IMR-90 (cell line): ENCODE measurements around the gene IFNK. TPM values are rescaled to one million over a fixed set of nuclear protein-coding genes. Genes with fewer than 3 reads are reported as not detected.

Experiments used
- ATAC-seq: fragments of 200-7000 bp; cut with Tn5 transposase; 2 replicates; pipeline ENCODE4 v1.9.1; 2020; ENCODE audit warnings: low read depth, mild to moderate bottlenecking, moderate library complexity
- BruUV-seq: library from RNA; stranded (reverse); fragments of 400-500 nt; replicated peaks from 2 replicates; lab custom pipeline; 2021; lab: Mats Ljungman, UMichigan
- CTCF ChIA-PET: fragments of 300-600 bp; formaldehyde crosslinking; extraction: SDS; loops from one replicate; lab custom pipeline; 2021; ENCODE audit warnings: antibody characterized with exemption; lab: Yijun Ruan, JAX
- POLR2A ChIA-PET: fragments of 300-600 bp; sonication (Branson Sonifier 250); formaldehyde crosslinking; loops from one replicate; lab custom pipeline; 2022; ENCODE audit warnings: antibody characterized with exemption; ENCODE audit not compliant: unreplicated experiment; lab: Charles Lee
- DNase-seq: peaks from one replicate; pipeline ENCODE4 v3.0.0; 2013
- H2AFZ ChIP-seq: replicated peaks from 2 replicates; pipeline ENCODE3; 2013; ENCODE audit warnings: low read length, mild to moderate bottlenecking; ENCODE audit not compliant: poor library complexity
- H2AK5ac ChIP-seq: 2 replicates; pipeline ENCODE4 v1.6.1; 2013; ENCODE audit warnings: low read depth, low read length, inconsistent platforms
- H2AK9ac ChIP-seq: replicated peaks from 2 replicates; pipeline ENCODE3; 2013; ENCODE audit warnings: mild to moderate bottlenecking, low read depth, low read length, moderate library complexity; ENCODE audit not compliant: poor library complexity
- H2BK120ac ChIP-seq: 2 replicates; pipeline ENCODE4 v1.6.1; 2013; ENCODE audit warnings: low read depth, low read length, inconsistent platforms
- H2BK15ac ChIP-seq: 3 replicates; pipeline ENCODE4 v1.6.1; 2013; ENCODE audit warnings: low read depth, low read length, inconsistent platforms
- H2BK20ac ChIP-seq: 2 replicates; pipeline ENCODE4 v1.6.1; 2013; ENCODE audit warnings: low read depth, mild to moderate bottlenecking, inconsistent platforms, low read length, moderate library complexity
- H2BK5ac ChIP-seq: 2 replicates; pipeline ENCODE4 v1.6.1; 2013; ENCODE audit warnings: mild to moderate bottlenecking, low read depth, low read length, inconsistent platforms; ENCODE audit not compliant: poor library complexity, severe bottlenecking
- H3K14ac ChIP-seq: replicated peaks from 2 replicates; pipeline ENCODE4 v1.6.1; 2013; ENCODE audit warnings: low read depth, low read length, inconsistent platforms
- H3K18ac ChIP-seq: 2 replicates; pipeline ENCODE4 v1.6.1; 2013; ENCODE audit warnings: low read depth, low read length, control low read depth
- H3K23ac ChIP-seq: 2 replicates; pipeline ENCODE4 v1.6.1; 2013; ENCODE audit warnings: low read depth, low read length, inconsistent platforms
- H3K27ac ChIP-seq: 2 replicates; pipeline ENCODE4 v1.5.1; 2013; ENCODE audit warnings: mild to moderate bottlenecking, control low read depth, low read length; ENCODE audit not compliant: insufficient read depth
- H3K27me3 ChIP-seq: 2 replicates; pipeline ENCODE4 v1.6.1; 2013; ENCODE audit warnings: low read length; ENCODE audit not compliant: control insufficient read depth, insufficient read depth
- H3K36me3 ChIP-seq: 2 replicates; pipeline ENCODE4 v1.6.1; 2013; ENCODE audit warnings: low read length, mixed read lengths; ENCODE audit not compliant: control insufficient read depth, insufficient read depth
- H3K4ac ChIP-seq: 2 replicates; pipeline ENCODE4 v1.6.1; 2013; ENCODE audit warnings: low read depth, low read length, inconsistent platforms
- H3K4me1 ChIP-seq: 2 replicates; pipeline ENCODE4 v1.6.1; 2013; ENCODE audit warnings: low read length, mixed read lengths; ENCODE audit not compliant: control insufficient read depth, insufficient read depth
- H3K4me2 ChIP-seq: 2 replicates; pipeline ENCODE4 v1.6.1; 2013; ENCODE audit warnings: low read depth, mild to moderate bottlenecking, control low read depth, low read length, moderate library complexity
- H3K4me3 ChIP-seq: 2 replicates; pipeline ENCODE4 v1.5.1; 2013; ENCODE audit warnings: low read depth, mild to moderate bottlenecking, control low read depth, low read length, moderate library complexity; ENCODE audit not compliant: insufficient read depth
- H3K56ac ChIP-seq: 2 replicates; pipeline ENCODE4 v1.6.1; 2013; ENCODE audit warnings: low read length, inconsistent platforms; ENCODE audit not compliant: insufficient read depth; ENCODE audit errors: extremely low read depth
- H3K79me1 ChIP-seq, 2 experiments: 2 replicates each; pipeline ENCODE4 v1.6.1; 2013; ENCODE audit warnings: low read length in 2 of 2, inconsistent platforms in 1 of 2, low read depth in 1 of 2
- H3K9ac ChIP-seq: 2 replicates; pipeline ENCODE4 v1.6.1; 2013; ENCODE audit warnings: low read depth, low read length, control low read depth
- H3K9me1 ChIP-seq: 2 replicates; pipeline ENCODE4 v1.6.1; 2013; ENCODE audit warnings: low read length, inconsistent platforms; ENCODE audit not compliant: insufficient read depth
- H3K9me3 ChIP-seq: 2 replicates; pipeline ENCODE4 v1.6.1; 2013; ENCODE audit warnings: low read length; ENCODE audit not compliant: control insufficient read depth, insufficient read depth
- H4K20me1 ChIP-seq: 2 replicates; pipeline ENCODE4 v1.6.1; 2013; ENCODE audit warnings: low read length, inconsistent platforms; ENCODE audit not compliant: insufficient read depth
- H4K5ac ChIP-seq: 2 replicates; pipeline ENCODE4 v1.6.1; 2013; ENCODE audit warnings: mild to moderate bottlenecking, low read depth, low read length, control low read depth
- H4K8ac ChIP-seq, 2 experiments: 2 replicates each; pipeline ENCODE4 v1.6.1; 2013; ENCODE audit warnings: low read depth in 2 of 2, low read length in 2 of 2, control low read depth in 1 of 2, inconsistent platforms in 1 of 2
- H4K91ac ChIP-seq: 2 replicates; pipeline ENCODE4 v1.6.1; 2013; ENCODE audit warnings: low read depth, low read length, inconsistent platforms; ENCODE audit not compliant: insufficient read depth
- CEBPB ChIP-seq: IDR thresholded peaks from 2 replicates; pipeline ENCODE4 v1.6.1; 2012; ENCODE audit warnings: low read depth, low read length, improper control_type of control experiment
- CHD1 ChIP-seq: IDR thresholded peaks from 2 replicates; pipeline ENCODE4 v1.6.1; 2012; ENCODE audit warnings: low read depth, low read length, improper control_type of control experiment
- CTCF ChIP-seq: conservative IDR thresholded peaks from 2 replicates; pipeline ENCODE4 v1.5.1; 2012; ENCODE audit warnings: mild to moderate bottlenecking, low read depth, low read length, improper control_type of control experiment
- FOS ChIP-seq: fragments of 150-350 bp; IDR thresholded peaks from 2 replicates; pipeline ENCODE4 v1.6.1; 2016; ENCODE audit warnings: low read depth, low read length
- MAZ ChIP-seq: IDR thresholded peaks from 2 replicates; pipeline ENCODE4 v1.6.1; 2012; ENCODE audit warnings: low read depth, mild to moderate bottlenecking, low read length, improper control_type of control experiment, moderate library complexity, borderline replicate concordance
- NFE2L2 ChIP-seq: fragments of 150-350 bp; IDR thresholded peaks from 2 replicates; pipeline ENCODE4 v1.6.1; 2016; ENCODE audit warnings: low read depth, mild to moderate bottlenecking, low read length
- RCOR1 ChIP-seq: IDR thresholded peaks from 2 replicates; pipeline ENCODE4 v1.6.1; 2012; ENCODE audit warnings: mild to moderate bottlenecking, low read length, improper control_type of control experiment; ENCODE audit not compliant: insufficient replicate concordance
- SMC3 ChIP-seq: fragments of 150-350 bp; IDR thresholded peaks from 2 replicates; pipeline ENCODE4 v1.6.1; 2016; ENCODE audit warnings: low read depth, mild to moderate bottlenecking, antibody characterized with exemption, low read length, moderate library complexity
- WGBS, 2 experiments: methylation state at CpG; one replicate each; pipeline versions ENCODE4 v1.1.5 to v1.1.7; 2013; ENCODE audit warnings: missing lambda C conversion rate in 2 of 2; ENCODE audit not compliant: insufficient read length in 1 of 2; ENCODE audit errors: extremely low coverage in 2 of 2; 5-methylcytosine and 5-hydroxymethylcytosine counted together
- dilution Hi-C: fragments of 300-500 bp; cut with HindIII; formaldehyde crosslinking; loops from one replicate; pipeline ENCODE4 v1.14.3; 2018; ENCODE audit warnings: low sequenced_read_pairs; ENCODE audit not compliant: unreplicated experiment
- in situ Hi-C: fragments of 300-500 bp; cut with MboI; formaldehyde crosslinking; loops from 3 replicates; pipeline ENCODE4 v1.14.3; 2019; ENCODE audit warnings: low sequenced_read_pairs, inconsistent platforms, mixed read lengths
- intact Hi-C: fragments of 100-400 bp; cut with micrococcal nuclease; formaldehyde crosslinking; loops from 2 replicates; pipeline ENCODE4 v1.10.0; 2022
- polyA plus RNA-seq, 3 experiments: library from polyadenylated mRNA; depleted of rRNA; stranded (reverse); fragments of >200 nt; gene quantifications; 2 replicates each; pipeline ENCODE4 v1.2.3, GENCODE V29; 2012; ENCODE audit warnings: low replicate concordance in 1 of 3
- total RNA-seq: library from RNA; depleted of rRNA; stranded (reverse); fragments of >200 nt; gene quantifications from 2 replicates; pipeline ENCODE4 v1.2.3, GENCODE V29; 2012

The IFNK gene
- total and polyA plus RNA-seq, 2 of the 4 experiments (the other 2 are of a cell fraction) = not detected

DNA sequence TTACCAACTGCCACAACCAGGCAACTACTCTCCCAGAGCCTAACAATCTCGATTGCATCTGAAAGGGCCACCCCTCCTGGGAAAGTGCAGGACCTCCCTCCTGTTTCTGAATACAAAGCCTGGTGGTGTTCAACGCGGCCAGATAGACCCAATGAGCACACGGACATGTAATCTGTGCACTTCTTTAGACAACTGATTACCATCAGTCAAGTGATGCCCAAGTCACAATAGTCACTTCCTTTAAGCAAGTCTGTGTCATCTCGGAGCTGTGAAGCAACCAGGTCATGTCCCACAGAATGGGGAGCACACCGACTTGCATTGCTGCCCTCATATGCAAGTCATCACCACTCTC is 48.5 kb downstream of the IFNK start:
- no peak overlapping the region for H2BK20ac ChIP-seq
- no peaks in the 10 kb centered on the region; the same call in 1 of the 2 replicates for H3K4me1 ChIP-seq
- in situ Hi-C loops (no loop called here), dilution Hi-C loops (no loop called here), intact Hi-C loops (no loop called here)
- H3K9me1 ChIP-seq = no peaks in the 10 kb centered on the region
- peak overlapping the region; percentile 91 for H3K4me2 ChIP-seq
- H2AK9ac ChIP-seq = peak overlapping the region; percentile 77
- no peak overlapping the region for H2AK5ac ChIP-seq
- peak overlapping the region; percentile 75 for H3K4me3 ChIP-seq
- H3K27me3 ChIP-seq = no peaks in the 10 kb centered on the region
- H2AFZ ChIP-seq = peak overlapping the region; percentile 95
- H3K56ac ChIP-seq = no peak overlapping the region
- peaks cover 3 to 8% of the 10 kb centered on the region in 2 experiments; a peak in 2 of 4 replicates for H3K79me1 ChIP-seq
- H3K27ac ChIP-seq = peak overlapping the region; percentile 58
- 0 out of 2 replicates have a peak overlapping the region, but pooled peaks have one; percentile 4 for H3K14ac ChIP-seq
- WGBS, 2 experiments = 0% methylated on average over 4 of the region's 6 CpGs; no CpG with 5 or more reads in 1 of the 2 experiments
- no peak overlapping the region for H3K18ac ChIP-seq
- H2BK5ac ChIP-seq = peak overlapping the region; percentile 32
- no TSS peak for BruUV-seq
- no peak overlapping the region for H4K91ac ChIP-seq
- H3K36me3 ChIP-seq = no peaks in the 10 kb centered on the region
- peak overlapping the region; percentile 26; the same call in 1 of the 2 replicates for H4K5ac ChIP-seq
- ATAC-seq (no peak), DNase-seq (no peak)
- no peaks in the 10 kb centered on the region for H3K9me3 ChIP-seq
- H3K4ac ChIP-seq = no peak overlapping the region
- peak overlapping the region; percentile 61 for H3K23ac ChIP-seq
- no peak overlapping the region for H2BK15ac ChIP-seq
- H2BK120ac ChIP-seq = no peak overlapping the region
- peak overlapping the region in 1 of 2 experiments; percentile 37; a peak in 2 of 4 replicates for H4K8ac ChIP-seq
- ChIA-PET CTCF (interaction anchor here (0.6 kb wide), 1 partner anchor 226 kb away, joined by 3 read pairs; no protein-coding TSS in a partner anchor), POLR2A (no interaction called here)
- peak overlapping the region; percentile 76 for H3K9ac ChIP-seq
- peaks cover 3% of the 10 kb centered on the region; the same call in 1 of the 2 replicates for H4K20me1 ChIP-seq
- TF ChIP-seq CEBPB (peak; percentile 75; the same call in 1 of the 2 replicates), MAZ (no peak), CHD1 (no peak), RCOR1 (no peak), CTCF (no peak), SMC3 (no peak), NFE2L2 (no peak), FOS (no peak)
